Measurements from ENCODE around the gene MORN3.
"Not testable (repeated sequence)": the region's sequence is repeated elsewhere in the genome, so short reads cannot be mapped to it uniquely, and the experiment has no call there.

The MORN3 gene

GRCh38 chr12:121692744-121693143, 23.3 kb upstream of the MORN3 start:
- DNase-seq (ENCODE audit: low read depth) = not testable (repeated sequence)

DNA sequence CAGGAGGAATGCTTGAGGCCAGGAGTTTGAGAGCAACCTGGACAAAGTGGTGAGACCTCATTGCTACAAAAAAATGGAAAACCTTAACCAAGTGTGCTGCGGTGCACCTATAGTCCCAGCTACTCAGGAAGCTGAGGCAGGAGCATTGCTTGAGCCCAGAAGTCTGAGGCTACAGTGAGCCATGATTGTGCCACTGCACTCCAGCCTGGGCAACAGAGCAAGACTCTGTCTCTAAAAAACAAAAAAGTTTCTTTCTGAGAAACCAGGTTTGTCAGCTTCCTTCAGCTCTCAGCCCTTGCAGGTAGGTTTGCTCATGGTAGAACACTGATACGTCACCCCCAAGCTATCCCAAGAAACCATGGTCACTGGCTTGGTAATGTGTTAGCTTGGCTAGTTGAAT, 20.0 kb upstream of the MORN3 start:
- no peak for DNase-seq (ENCODE audit: low read depth)

GRCh38 chr12:121688966-121689365, 19.5 kb upstream of the MORN3 start:
- DNase-seq (ENCODE audit: low read depth) = no peak

DNA sequence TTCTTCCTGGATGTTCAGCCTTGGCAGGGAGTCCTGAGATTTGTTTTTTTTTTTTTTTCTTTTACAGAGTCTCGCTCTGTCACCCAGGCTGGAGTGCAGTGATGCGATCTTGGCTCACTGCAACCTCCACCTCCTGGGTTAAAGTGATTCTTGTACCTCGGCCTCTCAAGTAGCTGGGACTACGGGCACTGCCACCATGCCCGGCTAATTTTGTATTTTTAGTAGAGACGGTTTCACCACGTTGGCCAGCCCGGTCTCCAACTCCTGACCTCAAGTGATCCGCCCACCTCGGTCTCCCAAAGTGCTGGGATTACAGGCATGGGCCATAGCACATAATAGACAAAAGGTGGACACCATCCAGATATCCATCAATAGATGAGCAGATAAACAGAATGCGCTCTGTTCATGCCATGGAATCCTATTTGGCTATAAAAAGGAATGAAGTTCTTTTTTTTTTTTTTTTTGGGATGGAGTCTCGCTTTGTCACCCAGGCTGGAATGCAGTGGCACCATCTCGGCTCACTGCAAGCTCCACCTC, 10.3 kb upstream of the MORN3 start:
- not testable (repeated sequence) for DNase-seq (ENCODE audit: low read depth)

DNA sequence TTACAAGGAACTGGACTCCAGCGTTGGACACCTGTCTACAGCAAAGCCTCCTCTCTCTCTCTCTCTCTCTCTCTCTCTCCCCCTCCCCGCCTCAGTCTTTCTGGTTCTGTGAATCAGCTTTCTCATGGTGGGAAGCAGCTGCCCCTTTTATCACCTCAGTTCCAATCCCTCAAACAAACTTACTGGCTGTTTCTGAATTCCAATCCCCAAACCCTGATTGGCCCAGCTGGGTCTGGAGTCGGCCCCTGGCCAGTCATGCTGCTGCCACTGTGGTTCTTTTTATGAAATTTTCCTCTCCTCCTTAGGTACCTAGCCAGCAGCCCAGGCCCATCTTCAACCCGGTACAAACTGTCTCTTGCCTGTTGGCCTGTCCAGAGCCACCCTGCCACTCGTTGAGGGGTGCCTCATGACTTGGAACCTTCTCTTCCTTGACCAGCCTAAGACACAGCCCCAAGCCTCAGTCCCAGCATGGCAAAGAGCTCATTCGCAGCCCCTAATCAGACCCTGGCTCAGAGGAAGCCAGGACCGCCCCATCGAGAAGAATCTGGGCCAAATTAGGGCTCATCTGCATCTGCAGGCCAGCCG, 9.4 kb upstream of the MORN3 start:
- no peak for DNase-seq (ENCODE audit: low read depth)

DNA sequence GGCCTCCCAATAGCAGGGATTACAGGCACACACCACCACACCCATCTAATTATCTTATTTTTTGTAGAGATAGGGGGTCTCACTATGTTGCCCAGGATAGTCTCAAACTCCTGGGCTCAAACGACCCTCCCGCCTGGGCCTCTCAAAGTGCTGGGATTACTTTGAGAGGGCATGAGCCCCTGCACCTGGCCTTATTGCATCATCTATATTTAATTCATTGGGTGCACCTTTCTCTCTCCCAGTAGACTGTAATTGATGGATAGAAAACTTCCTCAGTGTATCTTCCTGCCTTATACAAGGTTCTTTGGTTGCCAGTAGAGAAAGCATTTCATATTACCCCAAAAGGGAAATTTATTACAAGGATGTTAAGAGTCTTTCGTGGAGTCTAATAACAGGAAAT, 8.9 kb upstream of the MORN3 start:
- no peak for DNase-seq (ENCODE audit: low read depth)

- DNase-seq (ENCODE audit: low read depth) = no peak
Measured at GRCh38 chr12:121676190-121676589, 6.7 kb upstream of the MORN3 start.

- DNase-seq (ENCODE audit: low read depth) = no peak
Measured at GRCh38 chr12:121673013-121673511, 3.6 kb upstream of the MORN3 start.

GRCh38 chr12:121668750-121669520, 519 bp downstream of the MORN3 start:
- DNase-seq (ENCODE audit: low read depth) = no peak

DNA sequence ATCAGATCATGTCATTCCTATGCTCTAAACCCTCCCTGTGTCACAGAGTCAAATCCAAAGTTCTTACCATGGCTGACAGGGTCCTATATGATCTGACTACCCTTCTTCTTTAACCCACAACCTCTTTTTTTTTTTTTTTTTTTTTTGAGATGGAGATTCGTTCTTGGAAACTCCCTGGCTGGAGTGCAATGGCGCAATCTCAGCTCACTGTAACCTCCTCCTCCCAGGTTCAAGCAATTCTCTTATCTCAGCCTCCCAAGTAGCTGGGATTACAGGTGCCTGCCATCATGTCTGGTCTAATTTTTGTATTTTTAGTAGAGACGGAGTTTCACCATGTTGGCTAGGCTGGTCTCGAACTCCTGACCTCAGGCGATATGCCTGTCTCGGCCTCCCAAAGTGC, 2.6 kb downstream of the MORN3 start:
- not testable (repeated sequence) for DNase-seq (ENCODE audit: low read depth)

DNA sequence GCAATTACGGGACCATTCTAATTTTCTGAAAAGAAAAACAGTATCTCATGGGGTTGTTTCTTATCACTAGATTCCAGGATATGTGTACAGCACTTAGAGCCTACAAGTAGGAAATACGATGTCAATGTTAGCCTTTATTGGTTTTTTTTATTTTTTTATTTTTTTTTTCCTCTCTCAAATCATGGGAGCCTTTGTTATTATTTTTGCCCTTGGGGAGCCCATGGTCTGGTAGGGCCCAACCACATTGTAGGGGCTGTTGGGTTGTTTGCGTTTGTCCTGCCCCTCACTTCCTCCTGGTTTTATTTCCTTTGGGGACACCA, 5.9 kb downstream of the MORN3 start:
- DNase-seq (ENCODE audit: low read depth) = no peak

GRCh38 chr12:121661353-121662105, 7.9 kb downstream of the MORN3 start:
- DNase-seq (ENCODE audit: low read depth) = not testable (repeated sequence)

GRCh38 chr12:121657305-121658008, 12.0 kb downstream of the MORN3 start:
- no peak for DNase-seq (ENCODE audit: low read depth)

GRCh38 chr12:121656122-121656521, 13.3 kb downstream of the MORN3 start:
- no peak for DNase-seq (ENCODE audit: low read depth)

DNA sequence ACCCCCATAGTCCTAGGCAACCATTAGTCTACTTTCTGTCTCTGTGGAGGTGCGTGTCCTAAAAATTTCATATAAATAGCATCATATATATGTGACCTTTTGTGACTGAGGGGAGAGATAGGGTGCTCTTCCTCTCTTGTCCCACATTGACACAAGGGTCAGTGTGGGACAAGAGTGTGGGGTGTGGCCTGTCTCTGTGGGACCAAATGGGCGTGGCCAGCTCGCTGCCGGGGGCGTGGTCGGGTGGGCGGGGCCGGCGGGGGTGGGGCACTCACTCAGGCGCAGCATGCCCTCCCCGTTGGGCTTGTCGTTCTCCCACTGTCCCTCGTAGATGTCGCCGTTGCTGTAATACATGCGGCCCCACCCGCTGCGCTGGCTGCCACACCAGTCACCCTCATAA, 15.5 kb downstream of the MORN3 start:
- no peak for DNase-seq (ENCODE audit: low read depth)

- DNase-seq (ENCODE audit: low read depth) = no peak
Measured at GRCh38 chr12:121652767-121653497, 16.5 kb downstream of the MORN3 start.

- no peak for DNase-seq (ENCODE audit: low read depth)
Measured at GRCh38 chr12:121651320-121651719, 18.1 kb downstream of the MORN3 start.

- DNase-seq (ENCODE audit: low read depth) = no peak
Measured at GRCh38 chr12:121649819-121650353, 19.6 kb downstream of the MORN3 start.

DNA sequence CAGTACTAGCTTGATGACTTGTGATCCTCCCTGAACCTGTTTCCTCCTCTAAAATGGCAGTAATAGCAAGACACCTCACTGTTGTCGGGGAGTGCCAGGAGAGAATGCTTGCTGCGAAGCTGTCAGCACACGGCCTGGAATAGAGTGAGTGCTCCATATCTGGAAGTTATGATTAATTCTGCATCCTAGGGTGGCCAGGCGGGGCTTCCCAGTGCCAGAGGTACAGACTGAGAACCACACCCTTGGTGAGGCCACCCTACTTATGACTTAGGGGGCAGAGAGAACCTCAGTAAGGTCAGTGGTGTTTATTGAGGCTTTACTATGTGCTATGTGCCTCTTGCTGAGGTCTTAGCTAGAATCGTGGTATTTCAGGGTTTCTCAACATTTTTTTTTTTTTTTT, 20.1 kb downstream of the MORN3 start:
- no peak for DNase-seq (ENCODE audit: low read depth)

DNA sequence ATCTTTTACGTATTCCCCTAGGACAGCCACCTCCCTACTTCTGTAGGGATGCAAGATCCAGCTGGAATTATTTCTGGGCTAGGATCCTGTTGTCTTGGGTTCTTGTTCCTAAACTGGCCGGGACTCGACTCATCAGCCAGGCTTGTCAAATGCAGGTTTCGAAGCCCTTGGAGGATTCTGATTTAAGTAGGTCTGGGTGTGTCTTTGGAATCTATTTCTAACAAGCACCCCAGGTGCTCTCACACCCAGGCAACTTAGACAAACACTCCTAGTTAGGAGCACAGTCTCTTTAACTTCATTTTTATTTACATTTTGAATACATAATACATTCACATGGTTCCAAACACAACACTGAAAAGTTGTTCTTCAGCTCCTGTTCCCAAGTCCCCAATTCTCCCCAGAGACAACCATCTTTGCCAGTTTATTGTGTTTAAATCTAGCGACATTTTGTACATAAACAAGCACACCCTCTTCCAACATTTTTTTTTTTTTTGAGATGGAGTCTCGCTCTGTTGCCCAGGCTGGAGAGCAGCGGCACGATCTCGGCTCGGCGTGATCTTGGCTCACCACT, 20.9 kb downstream of the MORN3 start:
- DNase-seq (ENCODE audit: low read depth) = no peak

DNA sequence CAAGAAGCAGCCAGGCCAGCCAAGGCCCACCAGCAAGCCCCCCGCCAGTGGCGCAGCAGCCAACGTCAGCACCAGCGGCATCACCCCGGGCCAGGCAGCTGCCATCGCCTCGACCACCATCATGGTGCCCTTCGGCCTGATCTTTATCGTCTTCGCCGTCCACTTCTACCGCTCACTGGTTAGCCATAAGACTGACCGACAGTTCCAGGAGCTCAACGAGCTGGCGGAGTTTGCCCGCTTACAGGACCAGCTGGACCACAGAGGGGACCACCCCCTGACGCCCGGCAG, 28.2 kb downstream of the MORN3 start:
- no peak for DNase-seq (ENCODE audit: low read depth)
